ENCODE results near the gene CCDC192.

The CCDC192 gene

GRCh38 chr5:127851964-127852363 is 148.8 kb downstream of the CCDC192 start:
- no peak for DNase-seq

GRCh38 chr5:127854520-127854919 is 151.3 kb downstream of the CCDC192 start:
- DNase-seq = no peak

GRCh38 chr5:127856292-127856691 is 153.1 kb downstream of the CCDC192 start:
- DNase-seq = no peak

- DNase-seq = no peak
Observed at GRCh38 chr5:127858116-127858784, 155.1 kb downstream of the CCDC192 start.

- no peak for DNase-seq
Observed at GRCh38 chr5:127860291-127860690, 157.1 kb downstream of the CCDC192 start.

- no peak for DNase-seq
Observed at GRCh38 chr5:127863161-127863560, 160.0 kb downstream of the CCDC192 start.

GRCh38 chr5:127863610-127864395 is 160.6 kb downstream of the CCDC192 start:
- no peak for DNase-seq

- DNase-seq = no peak
Observed at GRCh38 chr5:127864511-127864910, 161.3 kb downstream of the CCDC192 start.

GRCh38 chr5:127865273-127865672 is 162.1 kb downstream of the CCDC192 start:
- DNase-seq = no peak

GRCh38 chr5:127867022-127867783 is 164.0 kb downstream of the CCDC192 start:
- DNase-seq = no peak

- no peak for DNase-seq
Observed at GRCh38 chr5:127870914-127871313, 167.7 kb downstream of the CCDC192 start.

- no peak for DNase-seq
Observed at GRCh38 chr5:127871503-127872153, 168.4 kb downstream of the CCDC192 start.

- no peak for DNase-seq
Observed at GRCh38 chr5:127872494-127872893, 169.3 kb downstream of the CCDC192 start.

GRCh38 chr5:127875235-127876021 is 172.2 kb downstream of the CCDC192 start:
- DNase-seq = no peak

- no peak for DNase-seq
Observed at GRCh38 chr5:127876384-127876783, 173.2 kb downstream of the CCDC192 start.

GRCh38 chr5:127878174-127878750 is 175.1 kb downstream of the CCDC192 start:
- no peak for DNase-seq

- DNase-seq = no peak
Observed at GRCh38 chr5:127884416-127884815, 181.2 kb downstream of the CCDC192 start.

- no peak for DNase-seq
Observed at GRCh38 chr5:127885176-127885575, 182.0 kb downstream of the CCDC192 start.

GRCh38 chr5:127886081-127886480 is 182.9 kb downstream of the CCDC192 start:
- no peak for DNase-seq

- no peak for DNase-seq
Observed at GRCh38 chr5:127887282-127887681, 184.1 kb downstream of the CCDC192 start.

- DNase-seq = no peak
Observed at GRCh38 chr5:127891942-127892341, 188.8 kb downstream of the CCDC192 start.
